ENCODE data around the gene CMTM8. TPM values are rescaled to one million over a fixed set of nuclear protein-coding genes. Genes with fewer than 3 reads are reported as not detected.

The CMTM8 gene
- total RNA-seq, 2 experiments from 2014 or later, result 6.1 to 7.5 TPM

- H3K27ac ChIP-seq (ENCODE audit: low read depth in 1 of 2, low read length in 2 of 2), result peak overlapping the region; percentile 85 to 92
- DNase-seq (no peak), ATAC-seq (ENCODE audit: poor library complexity) (peak; percentile 4)
- Mint-ChIP-seq H3K27me3 (no peaks in the 10 kb centered on the region), H3K4me1 (ENCODE audit: low read depth) (peaks cover 75% of the 10 kb centered on the region), H3K27ac (peak overlapping the region; percentile 90), H3K9me3 (no peaks in the 10 kb centered on the region), H3K4me3 (peak overlapping the region; percentile 92), H3K36me3 (ENCODE audit: low read depth) (peaks cover 26% of the 10 kb centered on the region)
- intact Hi-C loops (cut with DNase I, micrococcal nuclease), result loop anchor here (2.0 kb wide), 2 partner anchors 14 to 68 kb away; no protein-coding TSS in a partner anchor
- peaks cover 62% of the 10 kb centered on the region for H3K4me1 ChIP-seq (ENCODE audit: insufficient read depth, low read length)
- H3K9me3 ChIP-seq (ENCODE audit: control insufficient read depth in 1 of 2, insufficient read depth in 1 of 2, low read length in 2 of 2), result no peaks in the 10 kb centered on the region
- TF ChIP-seq CTCF (IDR thresholded peaks at IDR 0.05), result no peak
- ChIA-PET POLR2A (interaction anchor here (0.7 to 2.5 kb wide), 9 partner anchors 9 to 99 kb away, joined by 3 to 11 read pairs (median 4); partner anchors contain the start of gene CMTM7), CTCF (interaction anchor here (1.8 to 7.6 kb wide), 2 partner anchors 67 to 225 kb away, joined by 5 to 49 read pairs; no protein-coding TSS in a partner anchor)
- H3K4me3 ChIP-seq (ENCODE audit: low read length), result peak overlapping the region; percentile 65
- H3K27me3 ChIP-seq (ENCODE audit: control insufficient read depth in 1 of 2, insufficient read depth in 2 of 2, low read length in 2 of 2), result no peaks in the 10 kb centered on the region
- peaks cover 13% of the 10 kb centered on the region for H3K36me3 ChIP-seq (ENCODE audit: insufficient read depth, low read length)
Observed at GRCh38 chr3:32401126-32401525, 162.6 kb downstream of the CMTM8 start.

DNA sequence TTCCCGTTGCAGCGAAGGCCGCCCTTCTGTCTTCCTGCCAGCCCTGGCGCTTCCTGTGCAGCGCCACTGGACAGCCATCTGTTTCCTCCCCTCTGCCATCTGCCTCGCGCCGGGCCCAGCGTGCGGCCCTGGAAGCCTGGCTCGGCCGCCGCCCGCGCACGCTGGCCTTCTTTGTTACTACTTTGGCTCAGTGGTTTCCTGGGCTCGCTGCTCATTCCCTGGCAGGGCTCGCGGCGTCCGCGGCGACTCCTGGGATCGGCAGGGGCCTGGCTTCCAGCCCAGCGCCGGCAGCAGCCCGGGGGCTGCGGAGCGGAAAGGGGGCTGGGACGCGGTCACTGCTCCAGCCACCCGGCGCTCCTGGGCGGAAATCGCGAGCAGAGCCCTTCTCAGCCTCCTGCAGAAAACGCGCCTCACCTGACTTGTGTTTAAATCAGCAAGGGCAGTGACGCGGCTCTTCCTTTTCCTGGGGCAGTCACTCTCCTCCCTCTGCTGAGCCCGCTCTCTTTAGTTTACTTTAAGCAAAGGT, 163.1 kb downstream of the CMTM8 start:
- DNase-seq (peak; percentile 37 to 84 (median 58)), ATAC-seq (ENCODE audit: poor library complexity) (peak; percentile 73)
- ChIA-PET CTCF (interaction anchor here (2.7 kb wide), 1 partner anchor 66 kb away, joined by 8 read pairs; no protein-coding TSS in a partner anchor), POLR2A (interaction anchor here (1.0 to 2.5 kb wide), 7 partner anchors 10 to 99 kb away, joined by 3 to 9 read pairs (median 5); partner anchors contain the start of gene CMTM7)
- H3K4me1 Mint-ChIP-seq (ENCODE audit: low read depth), result peaks cover 77% of the 10 kb centered on the region
- H3K36me3 ChIP-seq (ENCODE audit: insufficient read depth, low read length), result peaks cover 16% of the 10 kb centered on the region
- intact Hi-C loops (cut with DNase I, micrococcal nuclease), result loop anchor here (2.0 kb wide), 2 partner anchors 13 to 67 kb away; no protein-coding TSS in a partner anchor
- no peaks in the 10 kb centered on the region for H3K9me3 Mint-ChIP-seq
- peaks cover 28% of the 10 kb centered on the region for H3K36me3 Mint-ChIP-seq (ENCODE audit: low read depth)
- no peaks in the 10 kb centered on the region for H3K27me3 Mint-ChIP-seq
- TF ChIP-seq CTCF (IDR thresholded peaks at IDR 0.05), result no peak
- H3K4me1 ChIP-seq (ENCODE audit: insufficient read depth, low read length), result peaks cover 62% of the 10 kb centered on the region
- H3K9me3 ChIP-seq (ENCODE audit: control insufficient read depth in 1 of 2, insufficient read depth in 1 of 2, low read length in 2 of 2), result no peaks in the 10 kb centered on the region
- peak overlapping the region; percentile 85 to 92 for H3K27ac ChIP-seq (ENCODE audit: low read depth in 1 of 2, low read length in 2 of 2)
- peak overlapping the region; percentile 90 for H3K27ac Mint-ChIP-seq
- H3K4me3 Mint-ChIP-seq, result peak overlapping the region; percentile 92
- no peaks in the 10 kb centered on the region for H3K27me3 ChIP-seq (ENCODE audit: control insufficient read depth in 1 of 2, insufficient read depth in 2 of 2, low read length in 2 of 2)
- peak overlapping the region; percentile 65 for H3K4me3 ChIP-seq (ENCODE audit: low read length)

DNA sequence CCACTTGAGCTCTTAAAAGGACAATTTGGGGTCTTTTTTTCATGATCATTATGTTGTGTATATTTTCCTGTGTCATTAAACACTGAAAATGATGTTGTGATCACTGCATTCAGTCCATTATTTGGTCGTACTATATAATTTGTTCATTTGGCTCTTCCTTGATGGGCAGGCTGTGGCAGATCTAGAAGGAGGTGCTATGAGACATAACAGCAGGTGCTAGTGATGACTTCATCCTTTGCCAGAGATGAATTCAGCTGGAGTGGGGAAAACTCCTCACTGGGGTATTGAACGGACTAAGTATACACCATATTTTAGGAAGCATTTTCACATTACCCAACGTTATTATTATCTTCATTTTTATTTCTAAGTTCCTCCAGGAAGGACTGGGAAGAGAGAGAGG, 165.2 kb downstream of the CMTM8 start:
- Histone ChIP-seq H3K36me3 (ENCODE audit: insufficient read depth, low read length) (peaks cover 16% of the 10 kb centered on the region), H3K4me1 (ENCODE audit: insufficient read depth, low read length) (peaks cover 69% of the 10 kb centered on the region), H3K27me3 (ENCODE audit: control insufficient read depth in 1 of 2, insufficient read depth in 2 of 2, low read length in 2 of 2) (no peaks in the 10 kb centered on the region), H3K9me3 (ENCODE audit: control insufficient read depth in 1 of 2, insufficient read depth in 1 of 2, low read length in 2 of 2) (no peaks in the 10 kb centered on the region), H3K4me3 (ENCODE audit: low read length) (no peak overlapping the region), H3K27ac (ENCODE audit: low read depth in 1 of 2, low read length in 2 of 2) (peak overlapping the region in 1 of 2 donors; percentile 85)
- Mint-ChIP-seq H3K36me3 (ENCODE audit: low read depth) (peaks cover 28% of the 10 kb centered on the region), H3K9me3 (no peaks in the 10 kb centered on the region), H3K4me3 (peak overlapping the region; percentile 54), H3K27me3 (no peaks in the 10 kb centered on the region), H3K4me1 (ENCODE audit: low read depth) (peaks cover 82% of the 10 kb centered on the region), H3K27ac (peak overlapping the region; percentile 90)
- POLR2A ChIA-PET, result interaction anchor here (0.9 to 1.2 kb wide), 2 partner anchors 11 to 21 kb away, joined by 3 read pairs; no protein-coding TSS in a partner anchor
- intact Hi-C loops (cut with DNase I, micrococcal nuclease), result no loop called here
- DNase-seq (no peak), ATAC-seq (ENCODE audit: poor library complexity) (no peak)
- CTCF ChIA-PET, result interaction anchor here (1.1 to 2.7 kb wide), 2 partner anchors 64 to 66 kb away, joined by 3 to 8 read pairs; no protein-coding TSS in a partner anchor
- TF ChIP-seq CTCF (IDR thresholded peaks at IDR 0.05), result no peak
